Suprapubic skin (tissue), 3 donors: Measurements from ENCODE around the gene WDR7.

ENCODE experiments used
- EP300 ChIP-seq: sonication (generic); formaldehyde crosslinking; IDR thresholded peaks from one replicate; pipeline ENCODE4 v1.6.1; 2017; ENCODE audit warnings: antibody characterized with exemption
- TF ChIP-seq, protein P1 (sequence below), 2 donors: fragments of 200-600 bp in 1 of 2; fragments of 450-650 bp in 1 of 2; sonication (generic) in 1 of 2; IDR thresholded peaks; one replicate each; pipeline ENCODE4 v1.5.1; 2016 to 2019; ENCODE audit warnings: antibody characterized with exemption in 2 of 2, mild to moderate bottlenecking in 1 of 2, moderate library complexity in 1 of 2

DNA sequence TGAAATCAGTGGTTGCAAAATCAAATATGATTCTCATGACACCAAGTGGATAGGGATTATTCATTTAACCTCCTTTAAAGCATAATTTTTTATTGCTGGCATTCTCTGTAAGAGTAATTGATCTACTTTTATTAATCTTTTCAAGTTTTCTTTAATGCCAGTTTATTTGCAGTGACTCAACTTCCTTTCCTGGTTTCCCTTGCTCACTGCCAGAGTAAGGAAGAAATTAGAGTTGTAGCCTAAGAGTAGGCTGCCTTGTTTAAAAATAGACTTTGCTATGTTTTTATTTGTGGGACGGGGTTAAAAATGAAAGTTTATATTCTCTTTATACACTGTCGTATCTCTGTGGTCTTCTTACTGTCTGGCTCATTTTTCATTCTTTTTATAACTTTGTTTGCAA lies 148.6 kb downstream of the WDR7 start:
- TF ChIP-seq, protein P1, sequence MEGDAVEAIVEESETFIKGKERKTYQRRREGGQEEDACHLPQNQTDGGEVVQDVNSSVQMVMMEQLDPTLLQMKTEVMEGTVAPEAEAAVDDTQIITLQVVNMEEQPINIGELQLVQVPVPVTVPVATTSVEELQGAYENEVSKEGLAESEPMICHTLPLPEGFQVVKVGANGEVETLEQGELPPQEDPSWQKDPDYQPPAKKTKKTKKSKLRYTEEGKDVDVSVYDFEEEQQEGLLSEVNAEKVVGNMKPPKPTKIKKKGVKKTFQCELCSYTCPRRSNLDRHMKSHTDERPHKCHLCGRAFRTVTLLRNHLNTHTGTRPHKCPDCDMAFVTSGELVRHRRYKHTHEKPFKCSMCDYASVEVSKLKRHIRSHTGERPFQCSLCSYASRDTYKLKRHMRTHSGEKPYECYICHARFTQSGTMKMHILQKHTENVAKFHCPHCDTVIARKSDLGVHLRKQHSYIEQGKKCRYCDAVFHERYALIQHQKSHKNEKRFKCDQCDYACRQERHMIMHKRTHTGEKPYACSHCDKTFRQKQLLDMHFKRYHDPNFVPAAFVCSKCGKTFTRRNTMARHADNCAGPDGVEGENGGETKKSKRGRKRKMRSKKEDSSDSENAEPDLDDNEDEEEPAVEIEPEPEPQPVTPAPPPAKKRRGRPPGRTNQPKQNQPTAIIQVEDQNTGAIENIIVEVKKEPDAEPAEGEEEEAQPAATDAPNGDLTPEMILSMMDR (IDR thresholded peaks at IDR 0.05) = no peak
- no peak for TF ChIP-seq EP300
